HCT116 (cell line): ENCODE results near the gene DHRS12. TPM values are rescaled to one million over a fixed set of nuclear protein-coding genes. Genes with fewer than 3 reads are reported as not detected.

Experiments used
- ATAC-seq: fragments of 200-7000 bp; cut with Tn5 transposase; 2 replicates; pipeline ENCODE4 v1.9.1; 2020; ENCODE audit warnings: mild to moderate bottlenecking, moderate library complexity
- BruUV-seq: library from RNA; stranded (reverse); fragments of 400-500 nt; replicated peaks from 2 replicates; lab custom pipeline; 2021; lab: Mats Ljungman, UMichigan
- CTCF ChIA-PET: fragments of 300-600 bp; sonication (Branson Sonifier 250); formaldehyde crosslinking; loops from one replicate; lab custom pipeline; 2021; ENCODE audit warnings: antibody characterized with exemption; lab: Charles Lee
- POLR2A ChIA-PET: fragments of 300-600, 350-600 bp; sonication (Branson Sonifier 250); formaldehyde crosslinking; loops from one replicate; lab custom pipeline; 2021; ENCODE audit warnings: antibody characterized with exemption; lab: Charles Lee
- RAD21 ChIA-PET, 2 experiments: fragments of 300-600 bp; sonication (Branson Sonifier 250); formaldehyde crosslinking; loops; one replicate each; lab custom pipeline; 2023; ENCODE audit warnings: low total read pairs in 2 of 2; ENCODE audit not compliant: uncharacterized antibody in 2 of 2, unreplicated experiment in 2 of 2, low non-redundant PET in 1 of 2; lab: Charles Lee
- DNase-seq: peaks from one replicate; pipeline ENCODE4 v3.0.0-alpha.2; 2010; ENCODE audit warnings: low read depth, low spot score
- H2AFZ ChIP-seq: fragments of 200-600 bp; shearing (Covaris generic), sonication (generic); 2 replicates; pipeline ENCODE4 v1.6.1; 2017; ENCODE audit warnings: low read depth, mixed run types, mixed read lengths, antibody characterized with exemption, low read length; ENCODE audit not compliant: poor library complexity, severe bottlenecking
- H3K27ac ChIP-seq: 2 replicates; pipeline ENCODE4 v1.5.1; 2012; ENCODE audit warnings: low read depth, low read length
- H3K27me3 ChIP-seq: fragments of 200-600 bp; sonication (generic); 2 replicates; pipeline ENCODE4 v1.6.1; 2016; ENCODE audit warnings: mixed run types, low read length, mixed read lengths; ENCODE audit not compliant: insufficient read depth
- H3K36me3 ChIP-seq, 2 experiments: fragments of 200-500 bp in 1 of 2; fragments of 200-600 bp in 1 of 2; sonication (Bioruptor generic) in 1 of 2; sonication (generic) in 1 of 2; 2 replicates each; pipeline versions ENCODE4 v1.5.1 to v1.6.1; 2014 to 2016; ENCODE audit warnings: low read length in 2 of 2, inconsistent platforms in 1 of 2, mixed read lengths in 1 of 2, mixed run types in 1 of 2; ENCODE audit not compliant: insufficient read depth in 2 of 2, control insufficient read depth in 1 of 2
- H3K4me1 ChIP-seq, 2 experiments: fragments of 200-600 bp in 1 of 2; sonication (generic) in 1 of 2; 2 replicates each; pipeline versions ENCODE4 v1.5.1 to v1.6.1; 2012 to 2017; ENCODE audit warnings: low read length in 2 of 2, inconsistent platforms in 1 of 2, mild to moderate bottlenecking in 1 of 2, mixed read lengths in 1 of 2, mixed run types in 1 of 2, moderate library complexity in 1 of 2; ENCODE audit not compliant: insufficient read depth in 2 of 2, control insufficient read depth in 1 of 2
- H3K4me2 ChIP-seq: fragments of 200-600 bp; sonication (generic); 2 replicates; pipeline ENCODE4 v1.6.1; 2017; ENCODE audit warnings: mixed run types, low read length, mixed read lengths
- H3K4me3 ChIP-seq, 2 experiments: fragments of 200-600 bp in 1 of 2; sonication (generic) in 1 of 2; replicated peaks in 1 of 2; 2 replicates each; pipeline ENCODE4 v1.5.1; 2011 to 2016; ENCODE audit warnings: low read length in 2 of 2, control low read depth in 1 of 2, low read depth in 1 of 2, mild to moderate bottlenecking in 1 of 2, mixed read lengths in 1 of 2, mixed run types in 1 of 2
- H3K79me2 ChIP-seq: fragments of 200-600 bp; sonication (generic); 2 replicates; pipeline ENCODE4 v1.6.1; 2017; ENCODE audit warnings: mild to moderate bottlenecking, mixed run types, low read length, moderate library complexity, mixed read lengths; ENCODE audit not compliant: insufficient read depth
- H3K9ac ChIP-seq: fragments of 200-600 bp; sonication (generic); 2 replicates; pipeline ENCODE4 v1.6.1; 2016; ENCODE audit warnings: low read length, mixed read lengths
- H3K9me2 ChIP-seq: fragments of 200-600 bp; sonication (generic), shearing (Covaris generic); 2 replicates; pipeline ENCODE4 v1.6.1; 2017; ENCODE audit warnings: mixed run types, mild to moderate bottlenecking, moderate library complexity; ENCODE audit not compliant: insufficient read depth
- H3K9me3 ChIP-seq, 2 experiments: fragments of 200-500 bp in 1 of 2; fragments of 200-600 bp in 1 of 2; sonication (Bioruptor generic) in 1 of 2; sonication (generic) in 1 of 2; 2 replicates each; pipeline ENCODE4 v1.6.1; 2014 to 2017; ENCODE audit warnings: low read length in 2 of 2, mixed read lengths in 2 of 2, inconsistent platforms in 1 of 2, low read depth in 1 of 2, mild to moderate bottlenecking in 1 of 2, mixed run types in 1 of 2, moderate library complexity in 1 of 2; ENCODE audit not compliant: control insufficient read depth in 1 of 2, insufficient read depth in 1 of 2
- H4K20me1 ChIP-seq: fragments of 200-600 bp; sonication (generic), shearing (Covaris generic); 2 replicates; pipeline ENCODE4 v1.6.1; 2017; ENCODE audit warnings: mixed run types, mild to moderate bottlenecking, moderate library complexity; ENCODE audit not compliant: insufficient read depth
- CTCF ChIP-seq, 3 experiments: fragments of 200-600 bp in 1 of 3; sonication (generic) in 1 of 3; IDR thresholded peaks in 2 of 3; conservative IDR thresholded peaks in 1 of 3; 2 replicates each; pipeline ENCODE4 v1.5.1; 2012 to 2017; ENCODE audit warnings: low read depth in 2 of 3, low read length in 2 of 3, antibody characterized with exemption in 1 of 3, borderline replicate concordance in 1 of 3, control low read depth in 1 of 3, mild to moderate bottlenecking in 1 of 3, mixed read lengths in 1 of 3, mixed run types in 1 of 3, moderate library complexity in 1 of 3; ENCODE audit not compliant: insufficient read depth in 1 of 3
- EZH2 ChIP-seq: fragments of 200-600 bp; sonication (generic); IDR thresholded peaks from 2 replicates; pipeline ENCODE4 v1.6.1; 2017; ENCODE audit warnings: antibody characterized with exemption, mixed run types
- REST ChIP-seq: IDR thresholded peaks from 2 replicates; pipeline ENCODE4 v1.6.1; 2012; ENCODE audit warnings: low read depth
- SIN3A ChIP-seq: IDR thresholded peaks from 2 replicates; pipeline ENCODE4 v1.6.1; 2012; ENCODE audit warnings: low read depth
- SRF ChIP-seq: IDR thresholded peaks from 2 replicates; pipeline ENCODE4 v1.6.1; 2012; ENCODE audit warnings: low read depth
- intact Hi-C: fragments of 100-400 bp; cut with micrococcal nuclease; formaldehyde crosslinking; loops from 2 replicates; pipeline ENCODE4 v1.10.0; 2022
- total RNA-seq: library from RNA; stranded (reverse); gene quantifications from one replicate; pipeline ENCODE4 v1.2.1, GENCODE V29; 2021; ENCODE audit not compliant: unreplicated experiment

The DHRS12 gene
- total RNA-seq, 1 experiment from 2014 or later: 3.9 TPM

GRCh38 chr13:51739027-51739764 is 64.8 kb downstream of the DHRS12 start:
- ChIA-PET RAD21 (no interaction called here), CTCF (no interaction called here), POLR2A (interaction anchor here (1.1 kb wide), 1 partner anchor 15 kb away, joined by 3 read pairs; no protein-coding TSS in a partner anchor)
- Histone ChIP-seq H2AFZ (no peak overlapping the region), H3K27ac (no peak overlapping the region), H3K27me3 (no peaks in the 10 kb centered on the region), H3K9ac (no peak overlapping the region), H3K9me3 (no peaks in the 10 kb centered on the region), H3K4me1 (no peaks in the 10 kb centered on the region), H3K9me2 (no peaks in the 10 kb centered on the region), H3K4me2 (no peak overlapping the region), H4K20me1 (no peaks in the 10 kb centered on the region), H3K36me3 (no peaks in the 10 kb centered on the region), H3K4me3 (no peak overlapping the region), H3K79me2 (no peaks in the 10 kb centered on the region)
- DNase-seq: no peak
- ATAC-seq: no peak
- TF ChIP-seq CTCF (IDR thresholded peaks at IDR 0.05 in 2 of 3, conservative IDR thresholded peaks at IDR 0.05 in 1 of 3; ENCODE audit: borderline replicate concordance in 1 of 3, insufficient read depth in 1 of 3, low read depth in 2 of 3, low read length in 2 of 3): no peak
- no peak for TF ChIP-seq EZH2
- TF ChIP-seq REST: no peak
- TF ChIP-seq SIN3A: no peak
- TF ChIP-seq SRF: no peak
- no TSS peak for BruUV-seq
- intact Hi-C loops: no loop called here
